T-helper 22 cell (primary cell): Measurements from ENCODE around the gene RABL6.
"Not testable (repeated sequence)": the region's sequence is repeated elsewhere in the genome, so short reads cannot be mapped to it uniquely, and the experiment has no call there.

Source experiments
- DNase-seq: peaks from one replicate; pipeline ENCODE4 v3.0.0-alpha.2; 2020; ENCODE audit warnings: low read depth

Gene RABL6

DNA sequence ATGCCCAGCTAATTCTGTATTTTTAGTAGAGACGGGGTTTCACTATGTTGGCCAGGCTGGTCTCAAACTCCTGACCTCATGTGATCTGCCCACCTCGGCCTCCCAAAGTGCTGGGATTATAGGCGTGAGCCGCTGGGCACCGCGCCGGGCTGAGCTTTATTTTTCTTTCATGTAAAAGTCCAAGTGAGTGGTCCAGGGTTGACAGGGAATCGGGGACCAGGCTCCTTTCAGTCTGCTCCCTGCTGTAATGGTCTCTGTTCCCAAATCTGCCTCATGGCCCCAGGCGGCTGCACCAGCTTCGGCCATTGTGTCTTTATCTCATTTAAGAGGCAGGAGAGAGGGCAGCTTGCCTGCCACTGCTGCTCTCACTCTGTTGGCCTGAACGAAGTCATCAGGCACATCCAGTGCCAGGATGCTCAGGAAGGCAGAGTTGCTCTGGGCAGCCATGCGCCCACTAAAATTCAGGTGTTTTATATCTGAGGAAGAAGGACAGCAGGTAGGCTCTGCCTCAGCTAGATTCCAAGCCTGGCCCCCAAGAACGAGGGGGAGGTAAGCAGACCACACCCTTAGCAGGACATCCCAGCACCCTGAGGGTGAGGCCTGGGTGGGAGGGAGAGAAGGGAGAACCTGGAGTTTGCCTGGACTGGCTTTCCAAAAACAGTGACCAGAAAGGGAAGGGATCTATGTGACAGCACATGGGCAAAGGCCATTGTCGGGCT, 13.3 kb upstream of the RABL6 start:
- DNase-seq = no peak

- no peak for DNase-seq
These were observed 12.8 kb upstream of the RABL6 start for GRCh38 chr9:136795000-136795348.

DNA sequence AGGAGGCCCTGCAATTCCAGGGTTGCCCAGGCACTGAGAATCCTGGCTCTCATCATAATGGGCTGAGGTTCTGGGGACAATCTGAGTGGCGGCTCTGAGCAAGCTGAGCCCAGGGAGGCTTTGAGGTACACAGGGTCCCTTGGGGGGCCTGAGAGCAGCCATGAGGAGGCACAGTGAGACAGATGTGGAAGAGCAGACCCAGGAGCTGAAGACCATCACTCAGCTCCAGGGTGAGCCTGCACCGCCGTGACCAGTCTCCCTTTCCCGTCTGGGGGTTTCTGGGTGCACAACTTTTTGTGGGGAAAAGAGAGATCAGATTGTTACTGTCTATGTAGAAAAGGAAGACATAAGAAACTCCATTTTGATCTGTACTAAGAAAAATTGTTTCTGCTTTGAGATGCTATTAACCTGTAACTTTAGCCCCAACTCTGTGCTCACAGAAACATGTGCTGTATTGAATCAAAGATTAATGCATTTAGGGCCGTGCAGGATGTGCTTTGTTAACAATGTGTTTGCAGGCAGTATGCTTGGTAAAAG, 11.4 kb upstream of the RABL6 start, which contains the start of gene CCDC183:
TSS of gene CCDC183 (plus strand) at position 101 of the 537 bp plus-strand sequence. CDS start at position 161, 60 bp downstream.
- DNase-seq = no peak

GRCh38 chr9:136796775-136797347, 10.9 kb upstream of the RABL6 start:
- DNase-seq = not testable (repeated sequence)

DNA sequence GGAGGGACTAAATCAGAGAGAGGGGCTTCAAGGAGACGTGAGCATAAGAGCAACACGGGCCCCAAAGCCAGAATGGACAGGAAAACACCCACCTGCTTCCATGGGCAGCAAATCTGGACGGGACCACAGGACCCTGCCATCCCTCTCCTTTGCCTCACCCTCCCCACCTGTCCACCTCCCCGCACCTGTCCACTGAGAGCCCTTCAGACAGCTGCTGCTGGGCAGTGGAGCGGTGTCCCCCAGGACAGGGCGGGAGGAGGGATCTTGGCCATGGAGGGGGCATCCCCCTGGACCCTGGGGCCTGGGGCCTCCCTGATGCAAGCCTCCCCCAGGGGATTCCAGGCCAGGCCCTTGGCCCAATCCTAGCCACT, 9.1 kb upstream of the RABL6 start:
- DNase-seq = no peak

GRCh38 chr9:136799079-136799853, 8.5 kb upstream of the RABL6 start:
- no peak for DNase-seq

- peak; percentile 84 for DNase-seq
These were observed 7.7 kb upstream of the RABL6 start for GRCh38 chr9:136799854-136800657.

DNA sequence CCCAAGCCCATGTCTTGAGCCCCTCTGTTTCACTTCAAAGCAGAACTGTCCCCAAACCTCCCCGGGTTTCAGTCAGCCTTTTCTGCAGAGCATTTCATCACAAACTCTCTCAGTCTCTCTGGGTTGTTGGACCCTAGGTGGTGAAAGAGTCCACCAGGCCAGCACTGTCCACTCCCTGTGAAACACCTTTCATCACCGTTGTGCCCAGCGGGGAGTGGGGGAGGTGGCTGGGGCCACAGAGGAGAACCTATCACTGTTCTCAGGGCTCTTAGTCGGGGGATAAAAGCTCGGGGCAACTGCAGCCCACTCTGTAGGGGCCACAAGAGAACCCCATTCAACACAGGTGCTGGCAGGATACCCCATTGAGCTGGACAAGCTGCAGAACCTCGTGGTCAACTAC, 5.4 kb upstream of the RABL6 start:
- no peak for DNase-seq

GRCh38 chr9:136803009-136803550, 4.7 kb upstream of the RABL6 start:
- DNase-seq = not testable (repeated sequence)

DNA sequence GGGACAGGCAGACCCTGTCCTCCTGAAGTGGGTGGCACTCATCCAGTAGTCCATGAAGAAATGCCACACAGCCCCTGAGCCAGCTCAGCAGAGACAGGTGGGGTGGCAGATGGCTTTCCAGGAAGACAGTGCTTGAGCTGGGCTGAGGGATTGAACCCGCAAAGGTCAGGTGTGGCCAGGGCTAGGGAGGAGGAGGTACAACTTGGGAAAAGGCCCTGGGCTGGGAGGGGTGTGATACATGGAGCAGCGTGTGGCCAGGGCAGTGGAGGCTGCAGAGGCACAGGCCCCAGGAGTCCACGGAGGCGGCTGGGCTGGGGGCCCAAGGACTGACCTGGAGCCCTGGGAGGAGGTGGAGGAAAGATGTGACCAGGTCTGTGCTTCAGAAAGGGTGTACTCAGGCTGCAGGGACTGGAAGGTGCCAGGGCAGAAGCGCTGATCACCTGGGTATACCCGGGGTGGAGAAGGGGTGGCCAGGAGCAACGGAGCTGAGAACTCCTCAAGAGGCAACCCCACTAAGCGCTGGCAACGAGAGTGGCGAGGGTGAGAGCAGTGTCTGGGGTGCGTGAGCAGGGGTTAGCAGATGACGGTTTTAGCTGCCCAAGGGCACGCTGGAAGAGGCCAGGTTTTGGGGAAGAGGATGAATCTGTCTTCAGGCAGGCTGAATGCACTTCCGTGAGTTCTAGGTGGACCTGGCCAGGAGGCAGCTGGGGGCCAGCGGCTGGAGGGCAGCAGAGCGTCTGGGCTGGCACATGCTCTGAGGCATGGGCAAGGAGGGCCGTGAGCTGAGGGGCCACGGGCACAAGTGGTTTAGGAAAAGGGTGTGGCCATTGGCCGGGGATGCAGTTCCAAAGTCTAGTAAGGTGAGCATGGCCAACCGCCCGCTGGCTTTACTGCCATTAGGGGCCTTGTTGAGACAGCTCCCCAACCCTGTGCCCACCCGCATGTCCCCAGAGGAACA, 3.9 kb upstream of the RABL6 start:
- DNase-seq = no peak

GRCh38 chr9:136804509-136805206, 3.1 kb upstream of the RABL6 start:
- DNase-seq = no peak

GRCh38 chr9:136805207-136805740, 2.5 kb upstream of the RABL6 start:
- no peak for DNase-seq

GRCh38 chr9:136806067-136806466, 1.7 kb upstream of the RABL6 start:
- DNase-seq = no peak

GRCh38 chr9:136806631-136807201, 1.0 kb upstream of the RABL6 start:
- no peak for DNase-seq

DNA sequence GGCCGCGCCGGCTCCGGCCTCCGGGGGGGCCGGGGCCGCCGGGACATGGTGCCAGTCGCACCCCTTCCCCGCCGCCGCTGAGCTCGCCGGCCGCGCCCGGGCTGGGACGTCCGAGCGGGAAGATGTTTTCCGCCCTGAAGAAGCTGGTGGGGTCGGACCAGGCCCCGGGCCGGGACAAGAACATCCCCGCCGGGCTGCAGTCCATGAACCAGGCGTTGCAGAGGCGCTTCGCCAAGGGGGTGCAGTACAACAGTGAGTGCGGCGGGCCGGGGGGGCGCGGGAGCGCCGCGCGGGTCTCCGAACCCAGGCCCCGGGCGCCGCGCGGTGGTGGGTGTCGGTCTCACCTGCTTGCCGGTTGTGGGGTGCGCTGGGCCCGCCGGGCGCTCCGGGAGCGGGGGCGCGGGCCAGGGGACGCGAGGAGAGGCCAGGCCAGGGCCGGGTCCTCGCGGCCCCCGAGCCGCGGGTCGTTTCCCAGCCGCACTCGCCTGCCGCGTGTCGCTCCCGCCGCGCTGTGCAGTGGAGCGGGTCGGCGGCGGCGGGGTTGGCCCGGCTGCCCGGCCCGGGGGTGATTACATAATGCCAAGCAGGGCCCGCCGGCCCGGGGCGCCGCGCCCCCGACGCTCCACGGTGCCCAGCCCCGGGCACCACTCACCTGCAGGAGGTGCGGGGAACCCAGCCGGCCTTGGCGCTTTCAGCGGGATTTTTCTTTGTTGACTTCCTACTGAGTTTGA, 492 bp downstream of the RABL6 start:
- peak; percentile 25 for DNase-seq

DNA sequence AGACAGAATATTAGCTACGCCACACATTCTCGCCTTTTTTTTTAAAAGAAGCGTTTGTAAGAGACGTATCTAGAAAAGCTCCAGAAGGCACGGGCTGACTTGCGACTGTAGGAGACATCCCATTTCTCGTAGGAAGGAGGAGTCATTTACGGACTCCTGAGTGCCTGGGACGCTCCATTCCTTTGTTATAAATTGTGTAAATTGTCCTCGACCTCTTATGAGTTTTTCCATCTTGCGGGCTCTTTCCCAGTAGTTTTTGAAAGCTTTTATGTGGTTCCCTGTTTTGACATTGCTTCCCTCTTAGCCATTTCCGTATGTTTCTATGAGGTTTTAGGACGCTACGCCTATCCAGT, 1.0 kb downstream of the RABL6 start:
- DNase-seq = no peak

DNA sequence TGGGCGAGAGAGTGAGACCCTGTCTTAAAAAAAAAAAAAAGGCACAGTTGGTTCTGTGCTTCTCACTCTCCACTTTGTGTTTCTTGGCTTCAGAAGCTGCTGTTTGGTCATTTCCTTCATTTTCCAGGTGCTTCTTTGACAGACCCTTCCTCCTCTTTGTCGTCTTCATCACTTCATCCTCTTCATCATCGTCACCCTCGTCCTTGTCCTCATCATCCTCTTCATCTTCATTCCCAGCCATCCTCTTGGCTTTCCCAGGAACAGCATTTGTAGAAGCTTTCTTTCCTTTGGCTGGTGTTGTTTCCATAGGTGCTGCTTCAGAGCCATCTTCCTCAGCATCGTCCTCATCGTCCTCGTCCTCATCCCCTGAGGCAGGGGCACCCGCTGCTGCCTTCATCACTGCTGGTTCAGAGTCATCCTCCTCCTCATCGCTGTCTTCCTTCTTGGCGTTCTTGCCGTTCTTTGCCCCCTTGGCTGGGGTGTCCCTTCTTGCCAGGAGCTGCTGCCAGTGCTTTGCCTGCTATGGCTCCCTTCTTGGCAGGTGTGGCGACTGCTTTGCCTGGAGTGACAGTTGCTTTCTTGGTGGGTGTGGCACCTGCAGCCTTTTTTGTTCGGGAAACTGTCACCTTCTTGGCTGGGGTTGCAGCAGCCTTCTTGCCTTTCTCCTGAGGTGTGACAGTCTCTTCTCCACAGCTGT, 7.1 kb downstream of the RABL6 start:
- no peak for DNase-seq

GRCh38 chr9:136815422-136815782, 7.7 kb downstream of the RABL6 start:
- no peak for DNase-seq
